Measurements from ENCODE around the gene B2M.

DNA sequence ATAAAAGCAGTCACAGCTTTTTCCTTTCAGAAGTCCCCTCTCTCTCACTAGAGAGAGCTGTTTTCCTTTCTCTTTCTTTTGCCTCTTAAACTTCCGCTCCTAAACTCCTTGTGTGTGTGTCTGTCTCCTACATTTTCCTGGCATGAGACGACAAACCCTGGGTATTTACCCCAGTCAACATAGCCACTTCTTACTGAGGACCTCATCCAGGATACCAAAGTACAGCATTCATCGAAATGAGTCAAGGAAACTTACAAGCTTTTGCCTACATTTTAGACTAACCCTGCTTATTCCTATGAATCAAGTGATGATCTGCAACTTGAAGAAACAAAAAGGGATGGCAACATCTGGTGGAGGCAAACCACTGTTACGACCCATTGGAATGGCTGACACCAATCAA lies 16.9 kb upstream of the B2M start:
- TF ChIP-seq POLR2AphosphoS5 (IDR thresholded peaks at IDR 0.05; ENCODE audit: low read depth, low read length) (no peak), SIN3A (IDR thresholded peaks at IDR 0.05; ENCODE audit: borderline replicate concordance, insufficient read depth, low read length) (no peak), FOXP2 (optimal IDR thresholded peaks at IDR 0.05; ENCODE audit: borderline replicate concordance, extremely low read depth, extremely low read length, insufficient read depth) (no peak)
